HepG2 (cell line): ENCODE results near the gene EBF4. TPM values are rescaled to one million over a fixed set of nuclear protein-coding genes. Genes with fewer than 3 reads are reported as not detected.

Source experiments
- ATF7 ChIP-seq, 2 experiments: fragments of 450-650 bp in 1 of 2; sonication (generic) in 1 of 2; formaldehyde crosslinking in 1 of 2; IDR thresholded peaks; 2 replicates each; pipeline versions ENCODE4 v1.4.0 to v1.6.1; 2016 to 2020; ENCODE audit warnings: antibody characterized with exemption in 1 of 2, mild to moderate bottlenecking in 1 of 2, missing genetic modification reagents in 1 of 2
- BHLHE40 ChIP-seq: IDR thresholded peaks from 2 replicates; pipeline ENCODE4 v1.6.1; 2011; ENCODE audit warnings: low read length, improper control_type of control experiment
- IKZF1 ChIP-seq: fragments of 450-650 bp; IDR thresholded peaks from 2 replicates; pipeline ENCODE4 v1.7.1; 2016
- MATR3 ChIP-seq: sonication (generic); formaldehyde crosslinking; IDR thresholded peaks from 2 replicates; pipeline ENCODE4 v1.4.0; 2020; ENCODE audit warnings: missing genetic modification reagents
- NR2F6 ChIP-seq, 2 experiments: IDR thresholded peaks; 2 replicates each; pipeline ENCODE4 v1.6.1; 2016; ENCODE audit warnings: antibody characterized with exemption in 1 of 2, mild to moderate bottlenecking in 1 of 2
- RAD21 ChIP-seq: fragments of 450-650 bp; formaldehyde crosslinking; IDR thresholded peaks from 2 replicates; pipeline ENCODE4 v1.5.0; 2020; ENCODE audit warnings: mild to moderate bottlenecking
- SALL2 ChIP-seq: sonication (generic); formaldehyde crosslinking; IDR thresholded peaks from 2 replicates; pipeline ENCODE4 v1.8.1; 2023; ENCODE audit warnings: mild to moderate bottlenecking, missing genetic modification reagents, inconsistent platforms
- SNRNP70 ChIP-seq: fragments of 200-400 bp; formaldehyde crosslinking; IDR thresholded peaks from 2 replicates; pipeline ENCODE4 v1.6.1; 2017; ENCODE audit warnings: mild to moderate bottlenecking, low read depth, low read length, moderate library complexity
- TOE1 ChIP-seq: sonication (generic); formaldehyde crosslinking; IDR thresholded peaks from 2 replicates; pipeline ENCODE4 v1.4.0; 2020; ENCODE audit warnings: mild to moderate bottlenecking, missing genetic modification reagents
- TRIM24 ChIP-seq: sonication (generic); formaldehyde crosslinking; IDR thresholded peaks from 2 replicates; pipeline ENCODE4 v1.8.0; 2022; ENCODE audit warnings: mild to moderate bottlenecking, missing genetic modification reagents
- ZFY ChIP-seq: sonication (generic); formaldehyde crosslinking; IDR thresholded peaks from 2 replicates; pipeline ENCODE4 v1.4.0; 2020; ENCODE audit warnings: missing genetic modification reagents
- ZNF251 ChIP-seq: sonication (generic); formaldehyde crosslinking; IDR thresholded peaks from 2 replicates; pipeline ENCODE4 v1.9.0; 2021; ENCODE audit warnings: mild to moderate bottlenecking, missing genetic modification reagents
- ZNF350 ChIP-seq: sonication (generic); formaldehyde crosslinking; IDR thresholded peaks from 2 replicates; pipeline ENCODE4 v1.4.0; 2020; ENCODE audit warnings: mild to moderate bottlenecking, low read depth, missing genetic modification reagents, borderline replicate concordance
- ZNF441 ChIP-seq: sonication (generic); formaldehyde crosslinking; IDR thresholded peaks from 2 replicates; pipeline ENCODE4 v1.7.0; 2021; ENCODE audit warnings: missing genetic modification reagents, borderline replicate concordance
- ZNF484 ChIP-seq: sonication (generic); formaldehyde crosslinking; IDR thresholded peaks from 2 replicates; pipeline ENCODE4 v1.5.1; 2020; ENCODE audit warnings: mild to moderate bottlenecking, low read depth, missing genetic modification reagents, borderline replicate concordance
- ZNF570 ChIP-seq: sonication (generic); formaldehyde crosslinking; IDR thresholded peaks from 2 replicates; pipeline ENCODE4 v1.4.0; 2020; ENCODE audit warnings: mild to moderate bottlenecking, missing genetic modification reagents, borderline replicate concordance
- ZNF597 ChIP-seq: sonication (generic); formaldehyde crosslinking; IDR thresholded peaks from 2 replicates; pipeline ENCODE4 v1.5.0; 2020; ENCODE audit warnings: missing genetic modification reagents
- ZNF687 ChIP-seq: sonication (generic); formaldehyde crosslinking; IDR thresholded peaks from 2 replicates; pipeline ENCODE4 v1.5.1; 2020; ENCODE audit warnings: mild to moderate bottlenecking, missing genetic modification reagents, moderate library complexity
- polyA plus RNA-seq, 8 experiments: library from polyadenylated mRNA; depleted of rRNA in 3 of 8; stranded (reverse) in 7 of 8; unstranded in 1 of 8; fragments of >200 nt; fragmentation: Illumina TruSeq in 4 of 8; extraction: Trizol in 4 of 8; gene quantifications; 2 replicates each; pipeline versions ENCODE4 v1.2.1 to v1.2.3, GENCODE V29; 2011 to 2016; ENCODE audit warnings: low read depth in 4 of 8, missing spikeins in 1 of 8, mixed read lengths in 1 of 8; ENCODE audit not compliant: insufficient read depth in 1 of 8
- total RNA-seq, 5 experiments: library from RNA; depleted of rRNA; stranded (reverse); fragments of >200 nt; fragmentation: Illumina TruSeq; extraction: Trizol; gene quantifications; 2 replicates each; pipeline ENCODE4 v1.2.3, GENCODE V29; 2016; ENCODE audit warnings: low read depth in 1 of 5
- TF ChIP-seq, protein P1 (sequence below): IDR thresholded peaks from 2 replicates; pipeline ENCODE4 v1.6.1; 2012; ENCODE audit warnings: low read depth, low read length, improper control_type of control experiment
- TF ChIP-seq, protein P2 (sequence below): sonication (generic); formaldehyde crosslinking; IDR thresholded peaks from 2 replicates; pipeline ENCODE4 v1.5.1; 2020; ENCODE audit warnings: missing genetic modification reagents, mild to moderate bottlenecking, borderline replicate concordance

Gene EBF4
- total and polyA plus RNA-seq, 2 of the 13 experiments (the other 11 are each of a cell fraction or from before 2014, with no cell fraction given) = 0.84 to 2.2 TPM

GRCh38 chr20:2651772-2652723 is 40.5 kb upstream of the EBF4 start, which contains the start of gene NOP56 (continued):
- TF ChIP-seq ATF7 (IDR thresholded peaks at IDR 0.05) (no peak), ATF7 (CRISPR knock-in tag; IDR thresholded peaks at IDR 0.05) (peak; percentile 14; the same call in 1 of the 2 replicates), ZNF484 (CRISPR knock-in tag) (no peak), SNRNP70 (no peak), ZNF441 (CRISPR knock-in tag) (no peak; the same call in 1 of the 2 replicates), ZNF687 (peak; percentile 94), RAD21 (CRISPR knock-in tag) (peak; percentile 59), BHLHE40 (peak; percentile 98), ZNF251 (no peak), TRIM24 (CRISPR knock-in tag) (no peak), ZNF570 (CRISPR knock-in tag) (0 out of 2 replicates have a peak, but pooled peaks have one; percentile 18), IKZF1 (no peak), MATR3 (CRISPR knock-in tag) (no peak), SALL2 (CRISPR knock-in tag) (peak; percentile 99), ZNF597 (peak; percentile 27; the same call in 1 of the 2 replicates), TOE1 (CRISPR knock-in tag) (peak; percentile 98), ZNF350 (CRISPR knock-in tag) (peak; percentile 72), NR2F6 (IDR thresholded peaks at IDR 0.05) (no peak), NR2F6 (CRISPR knock-in tag; IDR thresholded peaks at IDR 0.05) (peak; percentile 10; the same call in 1 of the 2 replicates), ZFY (CRISPR knock-in tag) (peak; percentile 100)
- TF ChIP-seq, protein P1, sequence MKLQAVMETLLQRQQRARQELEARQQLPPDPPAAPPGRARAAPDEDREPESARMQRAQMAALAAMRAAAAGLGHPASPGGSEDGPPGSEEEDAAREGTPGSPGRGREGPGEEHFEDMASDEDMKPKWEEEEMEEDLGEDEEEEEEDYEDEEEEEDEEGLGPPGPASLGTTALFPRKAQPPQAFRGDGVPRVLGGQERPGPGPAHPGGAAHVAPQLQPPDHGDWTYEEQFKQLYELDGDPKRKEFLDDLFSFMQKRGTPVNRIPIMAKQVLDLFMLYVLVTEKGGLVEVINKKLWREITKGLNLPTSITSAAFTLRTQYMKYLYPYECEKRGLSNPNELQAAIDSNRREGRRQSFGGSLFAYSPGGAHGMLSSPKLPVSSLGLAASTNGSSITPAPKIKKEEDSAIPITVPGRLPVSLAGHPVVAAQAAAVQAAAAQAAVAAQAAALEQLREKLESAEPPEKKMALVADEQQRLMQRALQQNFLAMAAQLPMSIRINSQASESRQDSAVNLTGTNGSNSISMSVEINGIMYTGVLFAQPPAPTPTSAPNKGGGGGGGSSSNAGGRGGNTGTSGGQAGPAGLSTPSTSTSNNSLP = no peak
- TF ChIP-seq, protein P2, sequence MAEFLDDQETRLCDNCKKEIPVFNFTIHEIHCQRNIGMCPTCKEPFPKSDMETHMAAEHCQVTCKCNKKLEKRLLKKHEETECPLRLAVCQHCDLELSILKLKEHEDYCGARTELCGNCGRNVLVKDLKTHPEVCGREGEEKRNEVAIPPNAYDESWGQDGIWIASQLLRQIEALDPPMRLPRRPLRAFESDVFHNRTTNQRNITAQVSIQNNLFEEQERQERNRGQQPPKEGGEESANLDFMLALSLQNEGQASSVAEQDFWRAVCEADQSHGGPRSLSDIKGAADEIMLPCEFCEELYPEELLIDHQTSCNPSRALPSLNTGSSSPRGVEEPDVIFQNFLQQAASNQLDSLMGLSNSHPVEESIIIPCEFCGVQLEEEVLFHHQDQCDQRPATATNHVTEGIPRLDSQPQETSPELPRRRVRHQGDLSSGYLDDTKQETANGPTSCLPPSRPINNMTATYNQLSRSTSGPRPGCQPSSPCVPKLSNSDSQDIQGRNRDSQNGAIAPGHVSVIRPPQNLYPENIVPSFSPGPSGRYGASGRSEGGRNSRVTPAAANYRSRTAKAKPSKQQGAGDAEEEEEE (CRISPR knock-in tag) = no peak; the same call in 1 of the 2 replicates
